ENCODE data around the gene SLC16A8. TPM values are rescaled to one million over a fixed set of nuclear protein-coding genes. Genes with fewer than 3 reads are reported as not detected.

The SLC16A8 gene
- total and polyA plus RNA-seq, 2 donors (not counting 1 experiment from before 2014, with no cell fraction given), result not detected

GRCh38 chr22:38085501-38085900, 1.5 kb upstream of the SLC16A8 start:
- no peaks in the 10 kb centered on the region for H3K9me3 ChIP-seq (ENCODE audit: control extremely low read depth in 1 of 3, control insufficient read depth in 2 of 3, insufficient read depth in 1 of 3, low read length in 2 of 3)
- no peaks in the 10 kb centered on the region for H3K36me3 ChIP-seq (replicated peaks in 1 of 2; ENCODE audit: control extremely low read depth in 1 of 2, control insufficient read depth in 1 of 2, extremely low read depth in 1 of 2, insufficient read depth in 2 of 2, low read length in 1 of 2)
- Mint-ChIP-seq H3K4me3 (no peak overlapping the region), H3K4me1 (peaks cover 5% of the 10 kb centered on the region), H3K27me3 (peaks cover 22% of the 10 kb centered on the region), H3K9me3 (ENCODE audit: insufficient read depth) (no peaks in the 10 kb centered on the region), H3K27ac (no peak overlapping the region)
- H3K4me3 ChIP-seq (ENCODE audit: control extremely low read depth in 1 of 5, extremely low read depth in 1 of 5, insufficient read depth in 1 of 5, low read depth in 2 of 5, low read length in 4 of 5), result no peak overlapping the region
- TF ChIP-seq CTCF (IDR thresholded peaks at IDR 0.05) (no peak), EZH2 (IDR thresholded peaks at IDR 0.05; ENCODE audit: borderline replicate concordance, insufficient read depth, low read depth, low read length, poor library complexity, severe bottlenecking) (no peak)
- intact Hi-C loops (cut with micrococcal nuclease), result no loop called here
- DNase-seq, result no peak
- POLR2A ChIA-PET, result no interaction called here
- H2AFZ ChIP-seq (ENCODE audit: insufficient read depth, low read depth, low read length, poor library complexity, severe bottlenecking), result no peak overlapping the region
- no peaks in the 10 kb centered on the region for H4K20me1 ChIP-seq (ENCODE audit: control insufficient read depth, insufficient read depth, low read length, poor library complexity, severe bottlenecking)
- CTCF ChIA-PET, result no interaction called here
- H3K79me2 ChIP-seq (ENCODE audit: control insufficient read depth, insufficient read depth, low read length), result no peaks in the 10 kb centered on the region
- WGBS (ENCODE audit: insufficient coverage), result 74% methylated on average over 3 of the region's 5 CpGs
- H3K9ac ChIP-seq (ENCODE audit: low read length), result no peak overlapping the region
- no peak overlapping the region for H3K4me2 ChIP-seq (replicated peaks; ENCODE audit: low read depth, low read length, poor library complexity, severe bottlenecking)
- H3K27me3 ChIP-seq (replicated peaks in 1 of 4; ENCODE audit: control extremely low read depth in 1 of 4, control insufficient read depth in 3 of 4, insufficient read depth in 4 of 4, low read length in 3 of 4), result peaks cover 0 to 44% (median 21%) of the 10 kb centered on the region in 4 experiments
- ATAC-seq (ENCODE audit: low read depth), result no peak
- H3K4me1 ChIP-seq (ENCODE audit: control insufficient read depth in 2 of 2, insufficient read depth in 2 of 2, low read length in 2 of 2), result peaks cover 17 to 18% of the 10 kb centered on the region in 2 donors
- no peak overlapping the region for H3K27ac ChIP-seq (ENCODE audit: low read length in 2 of 2)

- H3K4me3 Mint-ChIP-seq, result no peak overlapping the region
- H3K9me3 ChIP-seq (ENCODE audit: control extremely low read depth in 1 of 3, control insufficient read depth in 2 of 3, insufficient read depth in 1 of 3, low read length in 2 of 3), result no peaks in the 10 kb centered on the region
- H3K4me1 Mint-ChIP-seq, result peaks cover 5% of the 10 kb centered on the region
- no peaks in the 10 kb centered on the region for H3K36me3 ChIP-seq (replicated peaks in 1 of 2; ENCODE audit: control extremely low read depth in 1 of 2, control insufficient read depth in 1 of 2, extremely low read depth in 1 of 2, insufficient read depth in 2 of 2, low read length in 1 of 2)
- ATAC-seq (ENCODE audit: low read depth) (no peak), DNase-seq (no peak)
- intact Hi-C loops (cut with micrococcal nuclease), result no loop called here
- no peak overlapping the region for H3K9ac ChIP-seq (ENCODE audit: low read length)
- H3K79me2 ChIP-seq (ENCODE audit: control insufficient read depth, insufficient read depth, low read length), result no peaks in the 10 kb centered on the region
- TF ChIP-seq EZH2 (IDR thresholded peaks at IDR 0.05; ENCODE audit: borderline replicate concordance, insufficient read depth, low read depth, low read length, poor library complexity, severe bottlenecking), result no peak
- H3K27me3 Mint-ChIP-seq, result peaks cover 23% of the 10 kb centered on the region
- no peak overlapping the region for H3K27ac Mint-ChIP-seq
- peaks cover 17 to 18% of the 10 kb centered on the region in 2 donors for H3K4me1 ChIP-seq (ENCODE audit: control insufficient read depth in 2 of 2, insufficient read depth in 2 of 2, low read length in 2 of 2)
- H3K27ac ChIP-seq (ENCODE audit: low read length in 2 of 2), result no peak overlapping the region
- WGBS (ENCODE audit: insufficient coverage), result 99% methylated on average over 12 of the region's 12 CpGs
- H3K9me3 Mint-ChIP-seq (ENCODE audit: insufficient read depth), result no peaks in the 10 kb centered on the region
- POLR2A ChIA-PET, result no interaction called here
- H4K20me1 ChIP-seq (ENCODE audit: control insufficient read depth, insufficient read depth, low read length, poor library complexity, severe bottlenecking), result no peaks in the 10 kb centered on the region
- no peak overlapping the region for H3K4me3 ChIP-seq (ENCODE audit: control extremely low read depth in 1 of 5, extremely low read depth in 1 of 5, insufficient read depth in 1 of 5, low read depth in 2 of 5, low read length in 4 of 5)
- H3K27me3 ChIP-seq (replicated peaks in 1 of 4; ENCODE audit: control extremely low read depth in 1 of 4, control insufficient read depth in 3 of 4, insufficient read depth in 4 of 4, low read length in 3 of 4), result peaks cover 0 to 49% (median 23%) of the 10 kb centered on the region in 4 experiments
- H2AFZ ChIP-seq (ENCODE audit: insufficient read depth, low read depth, low read length, poor library complexity, severe bottlenecking), result no peak overlapping the region
- no peak overlapping the region for H3K4me2 ChIP-seq (replicated peaks; ENCODE audit: low read depth, low read length, poor library complexity, severe bottlenecking)
- CTCF ChIA-PET, result no interaction called here
Measured at GRCh38 chr22:38085056-38085455, 1.1 kb upstream of the SLC16A8 start.
